Upper lobe of right lung (tissue), 1 donor: ENCODE results near the gene CFAP251. TPM values are rescaled to one million over a fixed set of nuclear protein-coding genes. Genes with fewer than 3 reads are reported as not detected.
A peak's percentile ranks its signal among the peaks of the same experiment; 100 is the strongest.

Source experiments
- ATAC-seq: fragments of 200-7000 bp; cut with Tn5 transposase; one replicate; pipeline ENCODE4 v1.9.1; 2020; ENCODE audit warnings: mild to moderate bottlenecking, moderate library complexity
- DNase-seq: peaks from one replicate; pipeline ENCODE4 v3.0.0-alpha.2; 2020
- H3K27ac ChIP-seq: fragments of 200-600 bp; one replicate; pipeline ENCODE4 v1.8.0; 2022
- H3K27me3 ChIP-seq: fragments of 200-600 bp; one replicate; pipeline ENCODE4 v1.8.0; 2022; ENCODE audit warnings: mild to moderate bottlenecking
- H3K36me3 ChIP-seq: fragments of 200-600 bp; one replicate; pipeline ENCODE4 v1.8.0; 2022
- H3K4me1 ChIP-seq: fragments of 200-600 bp; one replicate; pipeline ENCODE4 v1.8.0; 2022
- H3K4me3 ChIP-seq: fragments of 200-600 bp; one replicate; pipeline ENCODE4 v1.8.0; 2022; ENCODE audit warnings: mild to moderate bottlenecking
- H3K9me3 ChIP-seq: fragments of 200-600 bp; one replicate; pipeline ENCODE4 v1.8.0; 2022
- CTCF ChIP-seq: fragments of 200-600 bp; IDR thresholded peaks from one replicate; pipeline ENCODE4 v1.8.0; 2022; ENCODE audit warnings: antibody characterized with exemption
- intact Hi-C: fragments of 100-400 bp; cut with DNase I; formaldehyde crosslinking; loops from one replicate; pipeline ENCODE4 v1.11.0; 2022
- total RNA-seq: library from RNA; stranded (reverse); fragmentation: NEBNext Ultra II Directional; extraction: Animal tissue kit (Norgen Biotek cat#: 25700); gene quantifications from one replicate; pipeline ENCODE4 v1.2.1, GENCODE V29; 2021
- donor health status: DM: no; HTN: yes; CAD: no; lungs with severe emphysema.

Gene CFAP251
- total RNA-seq, 1 donor from 2014 or later: 2.5 TPM

DNA sequence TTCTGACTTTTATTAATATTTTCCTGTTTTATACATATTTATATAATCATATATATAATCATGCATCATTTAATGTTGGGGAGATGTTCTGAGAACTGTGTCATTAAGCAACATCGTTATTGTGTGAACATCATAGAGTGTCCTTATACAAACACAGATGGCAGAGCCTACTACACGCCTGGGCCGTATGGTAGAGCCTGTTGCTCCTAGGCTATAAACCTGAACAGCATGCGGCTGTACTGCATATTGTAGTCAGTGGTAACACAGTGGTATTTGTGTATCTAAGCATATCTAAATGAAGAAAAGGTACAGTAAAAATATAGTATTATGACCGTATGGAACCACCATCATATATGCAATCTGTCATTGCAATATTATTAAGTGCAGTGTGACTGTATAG lies 58.6 kb downstream of the CFAP251 start:
- H3K9me3 ChIP-seq: no peaks in the 10 kb centered on the region
- no peak overlapping the region for H3K27ac ChIP-seq
- TF ChIP-seq CTCF: no peak
- H3K4me3 ChIP-seq: no peak overlapping the region
- no peaks in the 10 kb centered on the region for H3K27me3 ChIP-seq
- intact Hi-C loops: no loop called here
- H3K4me1 ChIP-seq: no peaks in the 10 kb centered on the region
- ATAC-seq (no peak), DNase-seq (no peak)
- no peaks in the 10 kb centered on the region for H3K36me3 ChIP-seq

GRCh38 chr12:121980191-121980891 lies 61.9 kb downstream of the CFAP251 start:
- Histone ChIP-seq H3K36me3 (no peaks in the 10 kb centered on the region), H3K9me3 (no peaks in the 10 kb centered on the region), H3K4me3 (no peak overlapping the region), H3K4me1 (no peaks in the 10 kb centered on the region), H3K27me3 (no peaks in the 10 kb centered on the region), H3K27ac (no peak overlapping the region)
- TF ChIP-seq CTCF: no peak
- intact Hi-C loops: no loop called here
- no peak for DNase-seq
- peak; percentile 79 for ATAC-seq

DNA sequence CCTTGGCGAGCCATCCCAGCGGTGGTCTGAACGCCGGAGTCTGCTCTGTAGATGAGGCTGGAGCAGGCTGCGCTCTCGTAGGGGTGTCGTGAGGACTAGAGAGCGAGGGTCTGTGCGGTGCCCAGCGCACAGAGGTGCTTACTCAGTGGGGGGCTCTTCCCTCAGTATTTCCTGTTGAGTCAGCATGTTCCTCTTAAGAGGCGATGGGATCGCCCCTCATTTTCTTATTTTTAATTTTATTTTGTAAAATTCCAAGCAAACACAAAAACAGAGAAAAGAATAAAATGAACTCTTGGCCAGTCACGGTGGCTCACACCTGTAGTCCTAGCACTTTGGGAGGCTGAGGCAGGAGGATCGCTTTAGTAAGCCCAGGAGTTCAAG lies 62.5 kb downstream of the CFAP251 start:
- DNase-seq (no peak), ATAC-seq (no peak)
- Histone ChIP-seq H3K27ac (no peak overlapping the region), H3K4me1 (no peaks in the 10 kb centered on the region), H3K9me3 (no peaks in the 10 kb centered on the region), H3K27me3 (no peaks in the 10 kb centered on the region), H3K36me3 (no peaks in the 10 kb centered on the region), H3K4me3 (no peak overlapping the region)
- intact Hi-C loops: no loop called here
- no peak for TF ChIP-seq CTCF

GRCh38 chr12:121981456-121981855 lies 63.1 kb downstream of the CFAP251 start:
- DNase-seq (no peak), ATAC-seq (no peak)
- Histone ChIP-seq H3K9me3 (no peaks in the 10 kb centered on the region), H3K4me3 (no peak overlapping the region), H3K4me1 (no peaks in the 10 kb centered on the region), H3K27me3 (no peaks in the 10 kb centered on the region), H3K36me3 (no peaks in the 10 kb centered on the region), H3K27ac (no peak overlapping the region)
- intact Hi-C loops: no loop called here
- TF ChIP-seq CTCF: no peak

DNA sequence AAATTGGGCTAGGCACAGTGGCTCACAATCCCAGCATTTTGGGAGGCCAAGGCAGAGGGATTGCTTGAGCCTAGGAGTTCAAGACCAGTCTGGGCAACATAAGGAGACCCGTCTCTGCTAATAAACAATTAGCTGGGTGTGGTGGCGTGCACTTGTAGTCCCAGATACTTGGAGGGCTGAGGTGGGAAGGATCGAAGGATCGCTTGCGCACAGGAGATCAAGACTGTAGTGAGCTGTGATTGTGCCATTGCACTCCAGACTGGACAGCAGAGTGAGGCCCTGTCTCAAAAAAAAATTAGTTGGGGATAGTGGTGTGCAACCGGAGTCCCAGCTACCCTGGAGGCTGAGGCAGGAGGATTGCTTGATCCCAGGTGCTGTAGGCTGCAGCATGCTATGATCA lies 64.6 kb downstream of the CFAP251 start:
- Histone ChIP-seq H3K27ac (no peak overlapping the region), H3K36me3 (no peaks in the 10 kb centered on the region), H3K27me3 (no peaks in the 10 kb centered on the region), H3K9me3 (no peaks in the 10 kb centered on the region), H3K4me3 (no peak overlapping the region), H3K4me1 (no peaks in the 10 kb centered on the region)
- ATAC-seq (no peak), DNase-seq (no peak)
- TF ChIP-seq CTCF: no peak
- intact Hi-C loops: no loop called here
